Parathyroid adenoma (tissue), 2 donors: ENCODE data around the gene CDK12.

Source experiments
- H2AFZ ChIP-seq: fragments of 300-600 bp; sonication (generic); one replicate; pipeline ENCODE4 v1.7.0; 2017; ENCODE audit warnings: antibody characterized with exemption, mild to moderate bottlenecking
- H3K27ac ChIP-seq: fragments of 300-600 bp; sonication (generic); one replicate; pipeline ENCODE4 v1.7.0; 2017
- H3K27me3 ChIP-seq: fragments of 300-600 bp; sonication (generic); one replicate; pipeline ENCODE4 v1.7.0; 2017; ENCODE audit warnings: low read length; ENCODE audit not compliant: control insufficient read depth, insufficient read depth
- H3K36me3 ChIP-seq: fragments of 300-600 bp; sonication (generic); one replicate; pipeline ENCODE4 v1.7.0; 2017; ENCODE audit warnings: low read length; ENCODE audit not compliant: control insufficient read depth, insufficient read depth
- H3K4me1 ChIP-seq: fragments of 300-600 bp; sonication (generic); one replicate; pipeline ENCODE4 v1.7.0; 2017; ENCODE audit warnings: control low read depth
- H3K4me2 ChIP-seq: fragments of 300-600 bp; sonication (generic); one replicate; pipeline ENCODE4 v1.7.0; 2017; ENCODE audit warnings: low read length
- H3K4me3 ChIP-seq: fragments of 300-600 bp; sonication (generic); one replicate; pipeline ENCODE4 v1.7.0; 2017; ENCODE audit warnings: low read depth, low read length
- H3K79me2 ChIP-seq: fragments of 300-600 bp; sonication (generic); one replicate; pipeline ENCODE4 v1.7.0; 2017; ENCODE audit warnings: control low read depth
- H3K9ac ChIP-seq: fragments of 300-600 bp; sonication (generic); one replicate; pipeline ENCODE4 v1.7.0; 2017; ENCODE audit warnings: mild to moderate bottlenecking
- H3K9me3 ChIP-seq: fragments of 300-600 bp; sonication (generic); one replicate; pipeline ENCODE4 v1.7.0; 2017; ENCODE audit warnings: low read length; ENCODE audit not compliant: control insufficient read depth
- TF ChIP-seq, protein P1 (sequence below): fragments of 300-600 bp; sonication (generic); IDR thresholded peaks from one replicate; pipeline ENCODE4 v1.7.0; 2017; ENCODE audit warnings: antibody characterized with exemption, mild to moderate bottlenecking
- donor health status: primary hyperparathyroidism.

CDK12 gene

GRCh38 chr17:39569126-39569525 lies 107.8 kb downstream of the CDK12 start:
- Histone ChIP-seq H3K27me3 (no peaks in the 10 kb centered on the region), H3K4me1 (peaks cover 4% of the 10 kb centered on the region), H3K4me3 (no peak overlapping the region), H3K27ac (no peak overlapping the region), H3K36me3 (no peaks in the 10 kb centered on the region), H3K79me2 (no peaks in the 10 kb centered on the region), H3K9ac (no peak overlapping the region), H2AFZ (no peak overlapping the region), H3K4me2 (no peak overlapping the region), H3K9me3 (no peaks in the 10 kb centered on the region)
- TF ChIP-seq, protein P1, sequence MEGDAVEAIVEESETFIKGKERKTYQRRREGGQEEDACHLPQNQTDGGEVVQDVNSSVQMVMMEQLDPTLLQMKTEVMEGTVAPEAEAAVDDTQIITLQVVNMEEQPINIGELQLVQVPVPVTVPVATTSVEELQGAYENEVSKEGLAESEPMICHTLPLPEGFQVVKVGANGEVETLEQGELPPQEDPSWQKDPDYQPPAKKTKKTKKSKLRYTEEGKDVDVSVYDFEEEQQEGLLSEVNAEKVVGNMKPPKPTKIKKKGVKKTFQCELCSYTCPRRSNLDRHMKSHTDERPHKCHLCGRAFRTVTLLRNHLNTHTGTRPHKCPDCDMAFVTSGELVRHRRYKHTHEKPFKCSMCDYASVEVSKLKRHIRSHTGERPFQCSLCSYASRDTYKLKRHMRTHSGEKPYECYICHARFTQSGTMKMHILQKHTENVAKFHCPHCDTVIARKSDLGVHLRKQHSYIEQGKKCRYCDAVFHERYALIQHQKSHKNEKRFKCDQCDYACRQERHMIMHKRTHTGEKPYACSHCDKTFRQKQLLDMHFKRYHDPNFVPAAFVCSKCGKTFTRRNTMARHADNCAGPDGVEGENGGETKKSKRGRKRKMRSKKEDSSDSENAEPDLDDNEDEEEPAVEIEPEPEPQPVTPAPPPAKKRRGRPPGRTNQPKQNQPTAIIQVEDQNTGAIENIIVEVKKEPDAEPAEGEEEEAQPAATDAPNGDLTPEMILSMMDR: no peak

DNA sequence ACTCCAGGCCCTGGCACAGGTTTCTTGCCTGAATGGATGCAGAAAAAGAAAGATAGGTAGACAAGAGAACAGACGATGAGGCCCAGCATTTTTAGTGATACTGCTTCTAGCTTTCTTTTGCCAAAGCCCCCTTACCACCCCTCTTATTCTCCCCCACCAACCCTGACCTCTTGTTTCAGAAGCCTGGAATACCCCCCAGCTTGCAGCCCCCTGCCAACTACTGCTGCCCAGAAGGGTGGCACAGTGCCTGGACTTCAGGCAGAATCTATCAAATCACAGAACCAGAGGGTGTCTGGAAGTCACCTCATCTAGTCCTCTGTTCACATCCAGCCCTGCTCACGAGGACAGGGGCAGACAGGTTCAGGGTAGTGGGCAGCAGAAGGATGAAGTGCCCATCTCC lies 110.8 kb downstream of the CDK12 start:
- H3K4me3 ChIP-seq: no peak overlapping the region
- H3K9ac ChIP-seq: no peak overlapping the region
- H3K27me3 ChIP-seq: no peaks in the 10 kb centered on the region
- no peak overlapping the region for H3K4me2 ChIP-seq
- H3K36me3 ChIP-seq: no peaks in the 10 kb centered on the region
- H3K79me2 ChIP-seq: no peaks in the 10 kb centered on the region
- no peak overlapping the region for H2AFZ ChIP-seq
- H3K27ac ChIP-seq: no peak overlapping the region
- TF ChIP-seq, protein P1: no peak
- H3K9me3 ChIP-seq: no peaks in the 10 kb centered on the region
- peaks cover 5% of the 10 kb centered on the region for H3K4me1 ChIP-seq

DNA sequence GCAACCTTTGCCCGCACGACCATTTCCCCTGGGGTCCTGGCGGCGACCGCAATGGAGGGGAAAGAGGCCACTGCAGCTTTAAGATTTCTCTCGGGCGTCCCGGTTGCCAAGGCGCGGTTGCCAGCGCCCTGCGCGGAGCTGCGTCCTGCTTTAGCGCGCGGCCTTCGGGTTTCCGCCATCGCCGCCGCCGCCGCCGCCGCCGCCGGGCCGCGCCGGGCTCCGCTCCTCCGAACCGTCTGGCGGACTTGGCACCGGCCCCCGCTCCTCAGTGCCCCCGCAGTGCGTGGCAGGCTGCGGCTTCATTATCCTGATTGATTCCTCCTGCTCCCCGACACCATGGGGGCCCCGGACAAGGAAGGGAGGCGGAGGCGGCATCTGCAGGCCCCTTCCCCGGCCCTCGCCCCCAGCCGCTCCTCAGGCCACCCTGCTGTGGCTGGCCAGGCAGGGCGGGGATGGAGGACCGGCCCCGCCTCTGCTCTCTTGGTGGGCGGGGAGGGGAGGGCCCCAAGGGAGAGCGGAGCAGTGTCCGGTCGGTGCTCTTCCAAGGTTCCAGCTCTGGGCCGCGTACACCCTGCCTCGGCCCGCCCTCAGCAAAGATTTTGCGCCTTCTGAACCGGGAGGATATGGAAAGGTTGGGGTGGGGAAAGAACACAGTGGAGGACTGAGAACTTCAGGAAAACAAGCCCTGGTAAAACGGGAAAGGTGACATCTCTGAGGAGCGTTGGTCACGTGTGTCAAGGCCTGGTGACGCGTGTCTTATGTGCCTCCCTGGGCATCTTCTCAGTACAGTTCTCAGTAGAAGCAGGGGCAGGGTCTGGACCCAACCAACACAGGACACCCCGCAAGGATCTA lies 112.4 kb downstream of the CDK12 start:
- H3K9me3 ChIP-seq: no peaks in the 10 kb centered on the region
- no peaks in the 10 kb centered on the region for H3K27me3 ChIP-seq
- no peaks in the 10 kb centered on the region for H3K79me2 ChIP-seq
- H2AFZ ChIP-seq: peak overlapping the region; percentile 92
- H3K27ac ChIP-seq: peak overlapping the region; percentile 82
- peak overlapping the region; percentile 93 for H3K4me2 ChIP-seq
- H3K9ac ChIP-seq: peak overlapping the region; percentile 84
- H3K4me1 ChIP-seq: peaks cover 5% of the 10 kb centered on the region
- peak overlapping the region; percentile 58 for H3K4me3 ChIP-seq
- TF ChIP-seq, protein P1: no peak
- H3K36me3 ChIP-seq: no peaks in the 10 kb centered on the region

DNA sequence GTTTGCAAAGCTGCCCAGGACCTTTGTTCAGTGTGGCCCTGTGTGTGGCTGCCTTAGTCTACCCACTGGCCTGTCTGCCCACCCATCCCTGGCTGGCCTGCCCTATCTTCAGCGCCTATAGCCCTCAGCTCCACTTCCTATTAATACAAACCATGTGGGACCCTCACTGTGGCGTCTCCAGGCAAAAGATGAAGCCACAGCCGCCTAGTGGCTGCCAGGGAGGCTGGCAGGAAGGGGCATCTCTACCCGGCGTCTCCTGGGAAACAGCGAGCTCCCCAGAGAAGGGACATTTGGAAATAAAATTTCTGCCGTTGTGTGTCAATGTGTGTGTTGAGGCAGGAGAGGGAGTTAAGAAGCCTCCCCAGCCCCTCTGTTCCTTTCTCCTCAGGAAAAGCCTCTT lies 114.9 kb downstream of the CDK12 start:
- Histone ChIP-seq H2AFZ (no peak overlapping the region), H3K9me3 (no peaks in the 10 kb centered on the region), H3K79me2 (no peaks in the 10 kb centered on the region), H3K4me3 (no peak overlapping the region), H3K36me3 (no peaks in the 10 kb centered on the region), H3K4me1 (peaks cover 5% of the 10 kb centered on the region), H3K9ac (no peak overlapping the region), H3K4me2 (no peak overlapping the region), H3K27ac (no peak overlapping the region), H3K27me3 (no peaks in the 10 kb centered on the region)
- TF ChIP-seq, protein P1: peak; percentile 46

GRCh38 chr17:39578272-39578671 lies 117.0 kb downstream of the CDK12 start:
- H3K27me3 ChIP-seq: no peaks in the 10 kb centered on the region
- no peak overlapping the region for H3K27ac ChIP-seq
- H3K36me3 ChIP-seq: no peaks in the 10 kb centered on the region
- no peak overlapping the region for H3K4me3 ChIP-seq
- H3K9me3 ChIP-seq: no peaks in the 10 kb centered on the region
- no peak overlapping the region for H3K9ac ChIP-seq
- no peak overlapping the region for H3K4me2 ChIP-seq
- no peaks in the 10 kb centered on the region for H3K79me2 ChIP-seq
- TF ChIP-seq, protein P1: no peak
- H2AFZ ChIP-seq: no peak overlapping the region
- H3K4me1 ChIP-seq: peaks cover 5% of the 10 kb centered on the region
